Measurements from ENCODE around the gene CDC27.
"Not testable (repeated sequence)": the region's sequence is repeated elsewhere in the genome, so short reads cannot be mapped to it uniquely, and the experiment has no call there.

CDC27 gene

GRCh38 chr17:47225436-47225858 lies 36.4 kb upstream of the CDC27 start:
- no peak for ATAC-seq (ENCODE audit: insufficient read depth, low read depth)
- H3K27me3 ChIP-seq (ENCODE audit: insufficient read depth, low read length, poor library complexity), result peaks cover under 1% of the 10 kb centered on the region
- no peak overlapping the region for H3K4me2 ChIP-seq (ENCODE audit: insufficient read depth, low read length)
- no peak overlapping the region for H2AFZ ChIP-seq (ENCODE audit: low read depth, low read length)
- H3K36me3 ChIP-seq (ENCODE audit: insufficient read depth, low read length), result no peaks in the 10 kb centered on the region
- no peak for DNase-seq
- H3K4me1 ChIP-seq (ENCODE audit: insufficient read depth, low read length), result peaks cover 18% of the 10 kb centered on the region
- H3K4me3 ChIP-seq (ENCODE audit: low read depth in 1 of 2, low read length in 2 of 2), result no peak overlapping the region
- H4K20me1 ChIP-seq (ENCODE audit: insufficient read depth, low read length), result no peaks in the 10 kb centered on the region
- no peak overlapping the region for H3K27ac ChIP-seq (ENCODE audit: low read length)
- H3K79me2 ChIP-seq (ENCODE audit: insufficient read depth, low read length), result no peaks in the 10 kb centered on the region
- TF ChIP-seq EZH2 (IDR thresholded peaks at IDR 0.05; ENCODE audit: borderline replicate concordance, low read depth, low read length, severe bottlenecking) (no peak), CTCF (IDR thresholded peaks at IDR 0.05; ENCODE audit: borderline replicate concordance, extremely low read depth, low read length, poor library complexity, severe bottlenecking) (no peak)
- peaks cover 3% of the 10 kb centered on the region for H3K9me3 ChIP-seq (ENCODE audit: insufficient read depth, low read length, severe bottlenecking)
- H3K9ac ChIP-seq (ENCODE audit: low read depth, low read length), result no peak overlapping the region

- H4K20me1 ChIP-seq (ENCODE audit: insufficient read depth, low read length), result no peaks in the 10 kb centered on the region
- no peak for DNase-seq
- H3K36me3 ChIP-seq (ENCODE audit: insufficient read depth, low read length), result no peaks in the 10 kb centered on the region
- peaks cover 3% of the 10 kb centered on the region for H3K9me3 ChIP-seq (ENCODE audit: insufficient read depth, low read length, severe bottlenecking)
- peaks cover 18% of the 10 kb centered on the region for H3K4me1 ChIP-seq (ENCODE audit: insufficient read depth, low read length)
- no peak overlapping the region for H2AFZ ChIP-seq (ENCODE audit: low read depth, low read length)
- TF ChIP-seq CTCF (IDR thresholded peaks at IDR 0.05; ENCODE audit: borderline replicate concordance, extremely low read depth, low read length, poor library complexity, severe bottlenecking) (no peak), EZH2 (IDR thresholded peaks at IDR 0.05; ENCODE audit: borderline replicate concordance, low read depth, low read length, severe bottlenecking) (no peak)
- H3K4me3 ChIP-seq (ENCODE audit: low read depth in 1 of 2, low read length in 2 of 2), result no peak overlapping the region
- H3K79me2 ChIP-seq (ENCODE audit: insufficient read depth, low read length), result no peaks in the 10 kb centered on the region
- ATAC-seq (ENCODE audit: insufficient read depth, low read depth), result no peak
- H3K27ac ChIP-seq (ENCODE audit: low read length), result no peak overlapping the region
- no peak overlapping the region for H3K4me2 ChIP-seq (ENCODE audit: insufficient read depth, low read length)
- no peaks in the 10 kb centered on the region for H3K27me3 ChIP-seq (ENCODE audit: insufficient read depth, low read length, poor library complexity)
- H3K9ac ChIP-seq (ENCODE audit: low read depth, low read length), result no peak overlapping the region
Measured at GRCh38 chr17:47224966-47225365, 35.9 kb upstream of the CDC27 start.

- not testable (repeated sequence) for H4K20me1 ChIP-seq (ENCODE audit: insufficient read depth, low read length); H3K79me2 ChIP-seq (ENCODE audit: insufficient read depth, low read length); H3K27me3 ChIP-seq (ENCODE audit: insufficient read depth, low read length, poor library complexity); H3K4me3 ChIP-seq (ENCODE audit: low read depth in 1 of 2, low read length in 2 of 2); H2AFZ ChIP-seq (ENCODE audit: low read depth, low read length); H3K9ac ChIP-seq (ENCODE audit: low read depth, low read length); H3K4me2 ChIP-seq (ENCODE audit: insufficient read depth, low read length); H3K27ac ChIP-seq (ENCODE audit: low read length); DNase-seq; ATAC-seq (ENCODE audit: insufficient read depth, low read depth); H3K36me3 ChIP-seq (ENCODE audit: insufficient read depth, low read length); H3K9me3 ChIP-seq (ENCODE audit: insufficient read depth, low read length, severe bottlenecking)
- peaks cover 19% of the 10 kb centered on the region for H3K4me1 ChIP-seq (ENCODE audit: insufficient read depth, low read length)
Measured at GRCh38 chr17:47224077-47224476, 35.0 kb upstream of the CDC27 start.

- no peak for ATAC-seq (ENCODE audit: insufficient read depth, low read depth)
- Histone ChIP-seq H3K36me3 (ENCODE audit: insufficient read depth, low read length) (no peaks in the 10 kb centered on the region), H3K4me3 (ENCODE audit: low read depth in 1 of 2, low read length in 2 of 2) (no peak overlapping the region), H3K9ac (ENCODE audit: low read depth, low read length) (no peak overlapping the region), H2AFZ (ENCODE audit: low read depth, low read length) (no peak overlapping the region), H3K27me3 (ENCODE audit: insufficient read depth, low read length, poor library complexity) (no peaks in the 10 kb centered on the region), H3K79me2 (ENCODE audit: insufficient read depth, low read length) (no peaks in the 10 kb centered on the region), H3K27ac (ENCODE audit: low read length) (no peak overlapping the region), H3K9me3 (ENCODE audit: insufficient read depth, low read length, severe bottlenecking) (peaks cover 3% of the 10 kb centered on the region), H3K4me2 (ENCODE audit: insufficient read depth, low read length) (no peak overlapping the region), H4K20me1 (ENCODE audit: insufficient read depth, low read length) (no peaks in the 10 kb centered on the region), H3K4me1 (ENCODE audit: insufficient read depth, low read length) (peaks cover 24% of the 10 kb centered on the region)
- no peak for TF ChIP-seq EZH2 (IDR thresholded peaks at IDR 0.05; ENCODE audit: borderline replicate concordance, low read depth, low read length, severe bottlenecking)
- no peak for TF ChIP-seq CTCF (IDR thresholded peaks at IDR 0.05; ENCODE audit: borderline replicate concordance, extremely low read depth, low read length, poor library complexity, severe bottlenecking)
- no peak for DNase-seq
Measured at GRCh38 chr17:47223460-47223859, 34.4 kb upstream of the CDC27 start.
